ENCODE data around the gene USP10.
"Not testable (repeated sequence)": the region's sequence is repeated elsewhere in the genome, so short reads cannot be mapped to it uniquely, and the experiment has no call there.

Gene USP10

DNA sequence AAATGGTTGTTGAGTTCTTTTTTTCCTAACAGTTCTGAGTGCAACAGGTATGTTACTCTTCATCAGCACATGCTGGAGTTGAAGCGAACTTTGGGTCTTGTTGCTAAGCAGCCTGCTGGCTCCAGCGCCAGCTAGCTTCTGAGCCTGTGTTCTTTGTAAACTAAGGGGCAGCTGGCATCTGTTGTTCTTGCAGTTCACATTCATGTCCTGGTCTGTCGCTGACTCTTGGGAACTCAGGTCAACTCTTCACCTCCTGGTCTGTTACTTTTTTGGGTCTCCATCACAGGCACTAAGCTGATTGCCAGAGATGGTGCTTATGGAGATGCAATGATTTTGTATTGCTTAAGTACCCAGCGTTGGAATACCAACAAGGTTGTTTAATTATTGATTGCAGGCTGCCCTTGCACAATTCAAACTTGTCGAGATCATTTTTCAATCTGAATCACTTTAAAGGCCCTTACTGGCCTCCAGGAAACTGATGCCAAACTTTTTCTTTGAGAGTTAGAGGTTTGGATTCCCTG is 40.9 kb downstream of the USP10 start:
- TF ChIP-seq CTCF (IDR thresholded peaks at IDR 0.05; ENCODE audit: low read depth, low read length), result no peak

GRCh38 chr16:84741340-84741830 is 41.6 kb downstream of the USP10 start:
- H3K27ac ChIP-seq, result no peak overlapping the region
- DNase-seq, result no peak
- H3K9me3 ChIP-seq (ENCODE audit: severe bottlenecking), result no peaks in the 10 kb centered on the region
- no peaks in the 10 kb centered on the region for H3K36me3 ChIP-seq
- no peaks in the 10 kb centered on the region for H3K27me3 ChIP-seq (ENCODE audit: insufficient read depth, low read depth, severe bottlenecking)
- H3K4me3 ChIP-seq (ENCODE audit: low read depth, low read length), result no peak overlapping the region
- no peak for TF ChIP-seq CTCF (IDR thresholded peaks at IDR 0.05; ENCODE audit: low read depth, low read length)

More for the DNA sequence above, 40.9 kb downstream of the USP10 start:
- no peak overlapping the region for H3K4me3 ChIP-seq (ENCODE audit: low read depth, low read length)
- no peak overlapping the region for H3K27ac ChIP-seq
- no peaks in the 10 kb centered on the region for H3K27me3 ChIP-seq (ENCODE audit: insufficient read depth, low read depth, severe bottlenecking)
- no peaks in the 10 kb centered on the region for H3K9me3 ChIP-seq (ENCODE audit: severe bottlenecking)
- H3K36me3 ChIP-seq, result no peaks in the 10 kb centered on the region
- no peak for DNase-seq

DNA sequence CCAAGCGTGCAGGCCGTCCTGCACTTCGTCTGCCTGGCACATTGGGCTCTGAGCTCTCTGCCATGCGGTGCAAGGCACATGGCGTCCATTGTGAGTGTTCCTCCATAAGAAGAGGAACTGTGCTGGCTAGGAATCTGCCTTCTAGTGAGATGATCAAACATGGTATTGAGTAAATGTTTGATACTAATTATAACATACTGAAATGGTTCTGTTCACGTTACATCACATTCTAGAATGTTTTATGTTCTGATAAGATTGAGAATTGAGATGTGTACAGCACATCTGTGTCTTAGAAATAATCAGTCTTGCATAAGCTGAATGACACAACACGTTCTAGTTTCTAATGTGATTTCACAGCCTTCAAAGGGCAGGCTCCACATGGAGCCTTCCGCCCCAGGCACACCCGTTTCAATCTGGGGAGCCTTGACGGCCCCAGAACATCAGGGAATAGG is 42.9 kb downstream of the USP10 start:
- no peak for DNase-seq
- H3K27me3 ChIP-seq (ENCODE audit: insufficient read depth, low read depth, severe bottlenecking), result no peaks in the 10 kb centered on the region
- H3K27ac ChIP-seq, result no peak overlapping the region
- H3K36me3 ChIP-seq, result no peaks in the 10 kb centered on the region
- no peak for TF ChIP-seq CTCF (IDR thresholded peaks at IDR 0.05; ENCODE audit: low read depth, low read length)
- no peaks in the 10 kb centered on the region for H3K9me3 ChIP-seq (ENCODE audit: severe bottlenecking)
- H3K4me3 ChIP-seq (ENCODE audit: low read depth, low read length), result no peak overlapping the region

DNA sequence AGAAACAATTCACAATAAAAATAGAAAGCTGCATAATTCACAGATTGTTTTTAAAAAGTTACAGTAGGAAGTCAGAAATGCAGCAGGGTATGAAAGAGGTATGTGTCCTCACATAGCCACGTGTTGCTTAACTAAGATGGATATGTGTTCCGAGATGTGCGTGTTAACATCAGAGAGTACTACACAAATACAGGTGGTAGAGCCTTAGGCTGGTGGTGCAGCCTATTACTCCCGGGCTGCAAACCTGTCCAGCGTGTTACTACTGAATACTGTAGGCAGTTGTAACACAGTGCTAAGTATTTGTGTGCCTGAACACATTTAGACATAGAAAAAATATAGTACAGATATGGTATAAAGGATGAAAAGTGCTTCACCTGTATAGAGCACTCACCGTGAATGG is 46.4 kb downstream of the USP10 start:
- Histone ChIP-seq H3K27ac (no peak overlapping the region), H3K9me3 (ENCODE audit: severe bottlenecking) (no peaks in the 10 kb centered on the region), H3K27me3 (ENCODE audit: insufficient read depth, low read depth, severe bottlenecking) (no peaks in the 10 kb centered on the region), H3K4me3 (ENCODE audit: low read depth, low read length) (no peak overlapping the region), H3K36me3 (no peaks in the 10 kb centered on the region)
- DNase-seq, result no peak
- TF ChIP-seq CTCF (IDR thresholded peaks at IDR 0.05; ENCODE audit: low read depth, low read length), result no peak

GRCh38 chr16:84746875-84747274 is 47.1 kb downstream of the USP10 start:
- H3K4me3 ChIP-seq (ENCODE audit: low read depth, low read length), result no peak overlapping the region
- no peak overlapping the region for H3K27ac ChIP-seq
- no peaks in the 10 kb centered on the region for H3K27me3 ChIP-seq (ENCODE audit: insufficient read depth, low read depth, severe bottlenecking)
- H3K9me3 ChIP-seq (ENCODE audit: severe bottlenecking), result no peaks in the 10 kb centered on the region
- TF ChIP-seq CTCF (IDR thresholded peaks at IDR 0.05; ENCODE audit: low read depth, low read length), result peak; percentile 11; the same call in 1 of the 2 replicates
- no peaks in the 10 kb centered on the region for H3K36me3 ChIP-seq
- no peak for DNase-seq

DNA sequence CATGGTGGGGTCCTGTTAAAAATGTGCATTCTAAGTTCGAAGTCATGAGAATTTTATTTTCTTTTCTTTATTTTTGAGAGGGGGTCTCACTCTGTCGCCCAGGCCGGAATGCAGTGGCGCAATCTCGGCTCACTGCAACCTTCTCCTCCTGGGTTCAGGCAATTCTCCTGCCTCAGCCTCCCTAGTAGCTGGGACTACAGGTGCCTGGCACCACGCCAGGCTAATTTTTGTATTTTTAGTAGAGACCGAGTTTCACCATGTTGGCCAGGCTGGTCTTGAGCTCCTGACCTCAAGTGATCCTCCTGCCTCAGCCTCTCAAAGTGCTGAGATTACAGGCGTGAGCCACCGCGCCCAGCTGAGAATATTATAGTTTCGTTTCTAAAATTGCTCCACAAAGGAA is 48.4 kb downstream of the USP10 start:
- H3K9me3 ChIP-seq (ENCODE audit: severe bottlenecking); DNase-seq; H3K27ac ChIP-seq; H3K36me3 ChIP-seq; H3K27me3 ChIP-seq (ENCODE audit: insufficient read depth, low read depth, severe bottlenecking); H3K4me3 ChIP-seq (ENCODE audit: low read depth, low read length): not testable (repeated sequence)

Data from WERI-Rb-1 (cell line).